ENCODE results near the gene NUP58.

Gene NUP58

DNA sequence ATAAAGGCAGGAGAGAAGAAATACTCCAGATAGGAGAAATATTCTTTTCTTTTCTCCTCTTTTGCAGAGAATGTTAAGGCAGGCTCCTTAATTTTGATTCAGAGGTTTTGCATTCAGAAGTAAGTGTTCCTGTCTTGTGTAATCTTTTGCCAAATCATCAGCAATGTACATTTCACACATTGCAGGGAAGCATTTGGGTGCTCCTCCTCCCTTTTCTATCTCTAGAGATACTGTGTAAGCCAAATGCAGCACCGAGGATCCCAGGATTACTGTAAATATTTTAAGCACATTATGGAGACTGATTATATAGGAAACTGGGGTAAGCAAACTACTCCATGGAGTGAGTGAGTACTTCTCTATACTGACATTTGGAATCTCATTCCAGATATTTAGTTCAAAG is 77.6 kb downstream of the NUP58 start:
- no peaks in the 10 kb centered on the region for H3K9me3 Mint-ChIP-seq
- peaks cover 47% of the 10 kb centered on the region for H3K27me3 Mint-ChIP-seq
- H3K36me3 Mint-ChIP-seq (ENCODE audit: low read depth): no peaks in the 10 kb centered on the region
- H3K4me1 Mint-ChIP-seq (ENCODE audit: low read depth): no peaks in the 10 kb centered on the region
- H3K4me3 Mint-ChIP-seq: no peak overlapping the region
- H3K27ac Mint-ChIP-seq: no peak overlapping the region

DNA sequence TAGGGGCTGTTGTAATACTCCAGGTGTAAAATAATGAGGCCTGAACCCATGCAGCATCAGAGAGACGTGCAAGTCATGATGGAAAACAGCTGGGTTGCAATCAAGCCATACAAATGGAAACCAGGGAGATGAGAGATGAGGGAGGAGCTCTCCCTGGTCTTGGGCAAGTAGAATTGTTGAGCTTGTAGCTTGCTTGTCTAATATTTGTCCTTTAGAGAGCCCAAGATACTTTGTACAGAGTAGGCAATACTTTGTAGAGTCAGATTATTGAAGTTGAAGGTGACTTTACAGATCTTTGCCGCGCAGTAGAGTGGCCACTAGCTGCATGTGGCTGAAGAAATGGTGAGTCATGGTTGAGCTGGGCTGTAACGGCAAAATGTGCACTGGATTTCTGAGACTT is 78.7 kb downstream of the NUP58 start:
- peaks cover 46% of the 10 kb centered on the region for H3K27me3 Mint-ChIP-seq
- H3K4me3 Mint-ChIP-seq: no peak overlapping the region
- no peak overlapping the region for H3K27ac Mint-ChIP-seq
- no peaks in the 10 kb centered on the region for H3K4me1 Mint-ChIP-seq (ENCODE audit: low read depth)
- no peaks in the 10 kb centered on the region for H3K9me3 Mint-ChIP-seq
- H3K36me3 Mint-ChIP-seq (ENCODE audit: low read depth): no peaks in the 10 kb centered on the region

DNA sequence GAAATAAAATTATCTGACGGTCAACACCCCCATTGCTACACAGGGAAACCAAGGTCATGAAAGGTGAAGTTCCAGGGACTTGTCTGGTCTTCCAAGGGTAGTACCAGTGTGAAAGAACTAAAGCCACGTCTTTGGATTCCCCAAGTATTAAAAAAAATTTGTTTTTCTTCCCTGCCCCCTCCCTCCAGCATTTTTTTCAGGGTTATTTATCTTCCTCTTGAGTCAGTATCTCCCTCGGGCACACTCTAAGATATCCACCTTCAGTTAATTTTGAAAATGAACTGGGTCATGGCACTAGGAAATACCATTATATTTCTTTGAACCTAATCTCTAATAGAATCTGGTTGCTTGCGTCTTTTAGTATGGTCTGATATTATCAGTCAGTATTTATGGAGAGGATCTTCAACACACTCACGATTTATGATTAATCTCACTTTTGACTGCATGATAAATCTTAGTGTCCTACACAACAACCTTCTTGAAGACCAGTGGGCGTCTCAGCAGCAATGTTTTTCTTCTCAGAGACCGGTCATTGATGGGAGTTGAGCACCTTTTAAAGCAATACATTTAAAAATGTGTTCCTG is 79.4 kb downstream of the NUP58 start:
- Mint-ChIP-seq H3K4me1 (ENCODE audit: low read depth) (no peaks in the 10 kb centered on the region), H3K4me3 (no peak overlapping the region), H3K9me3 (no peaks in the 10 kb centered on the region), H3K27ac (no peak overlapping the region), H3K27me3 (peaks cover 41% of the 10 kb centered on the region), H3K36me3 (ENCODE audit: low read depth) (no peaks in the 10 kb centered on the region)

DNA sequence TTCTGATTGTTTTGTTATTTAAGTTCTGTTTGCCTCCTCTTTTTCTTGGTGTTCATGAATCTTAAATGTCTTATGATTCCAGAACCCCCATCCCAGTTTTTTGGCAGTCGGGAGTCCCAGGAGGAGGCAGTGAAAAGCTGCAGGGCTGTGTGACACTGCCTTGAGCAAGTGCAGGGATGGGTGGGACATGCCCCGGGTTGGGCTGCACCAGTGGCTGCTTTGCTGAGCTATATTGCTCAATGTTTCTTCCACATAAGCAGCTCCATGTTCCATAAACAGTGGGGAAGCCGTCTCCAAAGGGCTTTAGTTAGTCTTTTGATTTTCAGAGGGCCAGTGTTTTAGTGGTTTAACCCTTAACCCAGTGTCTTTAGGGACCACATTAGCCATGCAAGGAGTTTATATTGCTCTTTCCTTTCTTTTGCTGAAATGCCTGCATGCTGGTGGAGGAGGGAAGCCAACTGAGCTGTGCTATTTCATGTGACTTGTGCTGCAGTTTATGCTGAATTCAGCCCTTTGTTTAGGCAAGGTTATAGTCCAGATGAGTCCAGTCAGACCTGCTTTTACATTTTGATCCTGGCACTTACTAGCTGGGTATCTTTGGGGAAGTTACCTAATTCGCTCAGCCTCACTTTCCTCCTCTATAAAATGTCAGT is 83.5 kb downstream of the NUP58 start:
- H3K27me3 Mint-ChIP-seq: peaks cover 49% of the 10 kb centered on the region
- H3K9me3 Mint-ChIP-seq: no peaks in the 10 kb centered on the region
- no peak overlapping the region for H3K27ac Mint-ChIP-seq
- no peaks in the 10 kb centered on the region for H3K36me3 Mint-ChIP-seq (ENCODE audit: low read depth)
- no peaks in the 10 kb centered on the region for H3K4me1 Mint-ChIP-seq (ENCODE audit: low read depth)
- no peak overlapping the region for H3K4me3 Mint-ChIP-seq

DNA sequence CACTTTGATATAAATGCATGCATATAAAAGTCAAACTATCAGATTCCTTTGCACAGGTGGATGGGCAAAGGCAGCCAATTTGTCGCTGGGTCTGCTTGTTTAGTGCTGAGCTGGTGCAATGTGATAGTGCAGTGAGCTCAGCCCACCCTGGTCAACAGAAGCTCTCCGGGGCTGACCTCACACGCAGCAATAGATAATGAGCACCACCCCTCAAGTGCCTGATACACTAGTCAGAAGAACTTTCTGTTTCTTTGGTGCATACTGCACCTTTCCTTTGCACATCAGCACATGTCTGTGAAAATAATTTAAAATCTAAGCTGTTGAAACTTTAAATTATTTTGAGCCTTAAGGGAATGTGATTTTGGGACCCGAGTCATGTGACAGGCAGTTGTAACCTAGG is 90.5 kb downstream of the NUP58 start:
- Mint-ChIP-seq H3K36me3 (ENCODE audit: low read depth) (no peaks in the 10 kb centered on the region), H3K4me1 (ENCODE audit: low read depth) (no peaks in the 10 kb centered on the region), H3K27ac (no peak overlapping the region), H3K9me3 (no peaks in the 10 kb centered on the region), H3K27me3 (peaks cover 36% of the 10 kb centered on the region), H3K4me3 (no peak overlapping the region)

All from stimulated activated naive CD8-positive, alpha-beta T cell treated with anti-CD3 and anti-CD28 coated beads, Interleukin-15, Interleukin-2, amounts not matched to agents 100 ng/mL and 50 ng/mL, for 24 hours (primary cell).